Stimulated activated CD4-positive, alpha-beta T cell treated with anti-CD3 and anti-CD28 coated beads, Interleukin-12 subunit alpha, Interleukin-12 subunit beta, amount 100 ng/mL, for 48 hours (primary cell): ENCODE measurements around the gene BLOC1S6.

ENCODE experiments used
- DNase-seq, 3 donors: peaks; one replicate each; pipeline ENCODE4 v3.0.0-alpha.2; 2020; ENCODE audit warnings: low read depth in 2 of 3, low spot score in 1 of 3

BLOC1S6 gene, protein sequence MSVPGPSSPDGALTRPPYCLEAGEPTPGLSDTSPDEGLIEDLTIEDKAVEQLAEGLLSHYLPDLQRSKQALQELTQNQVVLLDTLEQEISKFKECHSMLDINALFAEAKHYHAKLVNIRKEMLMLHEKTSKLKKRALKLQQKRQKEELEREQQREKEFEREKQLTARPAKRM

GRCh38 chr15:45587095-45587862 lies at the start of gene BLOC1S6:
BLOC1S6 (plus strand) TSS chr15:45587379; CDS start chr15:45587444, 65 bp downstream.
- DNase-seq: peak; percentile 77 to 81 (median 80)

DNA sequence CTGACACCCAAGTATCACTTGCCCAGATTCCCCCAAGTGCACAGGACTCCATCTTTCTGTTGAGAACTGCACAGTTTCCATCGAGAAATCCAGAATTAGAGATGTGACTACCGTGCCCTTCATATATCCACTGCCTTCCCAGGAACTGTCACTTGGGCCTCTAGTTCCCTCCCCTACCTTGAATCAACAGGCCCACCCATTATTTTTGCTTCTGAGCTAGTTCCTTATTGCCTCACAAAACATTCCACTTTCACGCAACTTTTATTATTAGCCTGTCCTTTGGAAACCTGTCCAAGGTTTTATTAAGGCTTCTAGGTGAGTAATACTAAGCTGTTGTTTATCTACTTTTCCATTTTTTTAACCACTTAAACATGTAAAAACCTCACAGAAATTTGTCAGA lies 47.5 kb upstream of the BLOC1S6 start:
- DNase-seq: no peak

GRCh38 chr15:45540531-45540930 lies 46.6 kb upstream of the BLOC1S6 start:
- no peak for DNase-seq

- DNase-seq: no peak
These were observed 44.1 kb upstream of the BLOC1S6 start for GRCh38 chr15:45543051-45543450.

DNA sequence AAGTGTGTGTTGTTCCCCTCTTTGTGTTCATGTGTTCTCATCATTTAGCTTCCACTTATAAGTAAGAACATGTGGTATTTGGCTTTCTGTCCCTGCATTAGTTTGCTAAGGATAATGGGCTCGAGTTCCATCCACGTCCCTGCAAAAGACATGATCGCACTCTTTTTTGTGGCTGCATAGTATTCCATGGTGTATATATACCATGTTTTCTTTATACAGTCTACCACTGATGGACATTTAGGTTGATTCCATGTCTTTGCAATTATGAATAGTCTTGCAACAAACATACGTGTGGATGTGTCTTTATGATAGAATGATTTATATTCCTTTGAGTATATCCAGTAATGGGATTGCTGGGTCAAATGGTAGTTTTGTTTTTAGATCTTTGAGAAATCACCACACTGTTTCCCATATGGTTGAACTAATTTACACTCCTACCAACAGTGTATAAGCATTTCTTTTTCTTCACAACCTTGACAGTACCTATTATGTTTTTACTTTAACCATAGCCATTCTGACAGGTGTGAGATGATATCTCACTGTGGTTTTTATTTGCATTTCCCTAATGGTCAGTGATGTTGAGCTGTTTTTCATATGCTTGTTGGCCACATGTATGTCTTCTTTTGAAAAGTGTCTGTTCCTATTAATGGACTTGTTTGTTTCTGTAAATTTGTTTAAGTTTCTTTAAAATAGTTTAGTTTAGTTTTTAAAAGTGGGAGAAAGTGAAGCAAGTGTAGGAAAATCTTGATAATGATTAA lies 42.7 kb upstream of the BLOC1S6 start:
- DNase-seq: no peak

DNA sequence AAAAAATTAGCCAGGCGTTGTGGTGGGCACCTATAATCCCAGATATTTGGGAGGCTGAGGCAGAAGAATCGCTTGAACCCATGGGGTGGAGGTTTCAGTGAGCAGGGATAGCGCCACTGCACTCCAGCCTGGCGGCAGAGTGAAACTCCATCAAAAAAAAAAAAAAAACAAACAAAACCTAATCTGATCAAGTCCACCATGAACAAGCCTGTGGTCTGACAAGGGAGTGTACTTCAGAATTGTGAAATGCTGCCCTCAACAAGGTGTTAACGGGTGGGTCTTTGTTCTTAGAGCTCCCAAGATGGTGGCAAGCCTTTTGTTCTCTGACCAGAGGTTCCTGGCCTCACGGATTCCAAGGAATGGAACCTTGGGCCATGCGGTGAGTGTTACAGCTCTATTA lies 40.4 kb upstream of the BLOC1S6 start:
- DNase-seq: no peak

DNA sequence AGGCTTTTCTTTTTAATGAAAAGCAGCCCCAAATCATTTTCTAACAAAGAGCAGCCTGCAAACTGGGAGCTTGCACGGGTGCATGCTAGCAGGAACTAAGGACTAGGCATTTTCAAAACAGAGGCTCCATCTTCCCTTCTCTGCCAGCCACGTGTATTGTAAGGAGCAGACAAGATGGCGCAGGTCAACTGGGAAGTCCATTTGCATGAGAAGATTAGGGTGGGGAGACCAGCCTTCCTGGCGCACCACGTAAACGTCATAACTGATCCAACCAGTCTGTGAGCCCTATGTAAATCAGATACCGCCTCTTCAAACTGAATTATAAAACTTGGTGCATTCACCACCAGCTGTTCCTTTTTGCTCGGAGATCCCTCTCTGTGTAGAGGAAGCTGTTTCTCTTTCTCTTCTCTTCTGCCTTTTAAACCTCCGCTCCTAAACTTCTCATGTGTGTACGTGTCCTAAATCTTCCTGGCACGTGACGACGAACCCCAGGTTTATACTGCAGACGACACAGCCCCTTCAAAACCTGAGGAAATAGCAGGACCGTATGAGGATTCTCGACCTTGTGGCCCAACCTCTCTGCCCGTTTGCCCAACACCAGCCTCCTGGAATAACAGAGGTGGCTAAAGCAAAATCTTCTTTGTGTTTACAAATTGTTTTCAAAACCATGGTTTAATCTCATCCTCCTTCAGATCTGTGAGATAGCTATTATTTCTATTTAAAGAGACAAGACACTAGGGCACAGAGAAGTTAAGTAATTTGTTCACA lies 38.2 kb upstream of the BLOC1S6 start:
- no peak for DNase-seq

- no peak for DNase-seq
These were observed 37.5 kb upstream of the BLOC1S6 start for GRCh38 chr15:45549541-45550220.

DNA sequence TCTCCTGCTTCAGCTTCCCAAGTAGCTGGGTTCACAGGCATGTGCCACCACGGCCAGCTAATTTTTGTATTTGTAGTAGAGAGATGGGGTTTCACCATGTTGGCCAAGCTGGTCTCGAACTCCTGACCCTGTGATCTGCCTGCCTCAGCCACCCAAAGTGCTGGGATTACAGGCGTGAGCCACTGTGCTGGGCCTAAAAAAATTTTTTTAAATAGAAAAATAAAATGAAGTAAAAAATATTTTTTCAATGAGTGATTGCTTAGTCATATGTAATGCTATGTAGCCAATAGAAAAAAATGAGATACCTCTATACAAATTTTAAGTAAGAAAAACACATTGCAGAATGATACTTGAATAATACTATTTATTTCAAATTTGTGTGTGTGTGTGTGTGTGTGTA lies 36.7 kb upstream of the BLOC1S6 start:
- DNase-seq: no peak

DNA sequence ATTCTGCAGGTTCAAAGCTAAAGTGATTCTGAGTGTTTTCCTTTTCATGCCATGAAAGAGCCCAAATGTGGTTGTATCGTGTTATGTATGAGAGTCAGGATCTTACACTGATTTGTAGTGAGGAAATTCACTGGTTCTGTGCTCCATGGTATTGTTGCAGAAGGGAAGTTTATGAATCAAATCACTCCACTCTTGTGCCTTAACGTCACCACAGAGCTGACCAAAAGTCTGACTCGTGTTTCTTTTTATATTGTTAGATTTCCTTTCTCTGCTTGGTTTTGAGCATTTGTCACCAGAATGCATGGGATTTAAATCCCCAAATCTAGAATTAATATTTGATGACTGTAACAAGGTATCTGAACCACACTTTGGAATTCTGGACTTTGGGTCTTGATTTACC lies 35.5 kb upstream of the BLOC1S6 start:
- DNase-seq: no peak

- DNase-seq: no peak
These were observed 31.1 kb upstream of the BLOC1S6 start for GRCh38 chr15:45555934-45556608.

DNA sequence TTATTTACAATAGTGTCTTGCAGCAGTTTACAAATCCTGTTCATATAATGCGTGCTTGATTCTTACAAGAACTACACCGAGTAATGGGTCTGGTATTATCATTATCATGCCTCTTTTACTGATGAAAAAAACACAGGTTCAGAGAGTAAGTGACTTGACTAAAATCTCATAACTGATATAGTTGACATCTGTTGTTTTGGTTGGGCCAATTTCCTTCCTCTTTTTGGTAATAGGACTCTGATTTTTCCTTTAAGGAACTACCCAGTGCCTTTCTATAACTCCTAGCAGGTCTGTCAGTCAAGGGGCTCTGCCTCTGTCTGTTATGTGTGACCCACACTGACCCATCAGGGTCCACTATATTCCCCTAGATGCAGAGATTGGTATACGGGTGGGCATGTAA lies 14.6 kb upstream of the BLOC1S6 start:
- no peak for DNase-seq

- DNase-seq: no peak
These were observed 13.1 kb upstream of the BLOC1S6 start for GRCh38 chr15:45573961-45574629.

- no peak for DNase-seq
These were observed 5.3 kb upstream of the BLOC1S6 start for GRCh38 chr15:45581919-45582318.

- DNase-seq: peak in 1 of 3 donors; percentile 8
These were observed 3.2 kb upstream of the BLOC1S6 start for GRCh38 chr15:45583731-45584639.

GRCh38 chr15:45585069-45585791 lies 1.9 kb upstream of the BLOC1S6 start:
- no peak for DNase-seq

DNA sequence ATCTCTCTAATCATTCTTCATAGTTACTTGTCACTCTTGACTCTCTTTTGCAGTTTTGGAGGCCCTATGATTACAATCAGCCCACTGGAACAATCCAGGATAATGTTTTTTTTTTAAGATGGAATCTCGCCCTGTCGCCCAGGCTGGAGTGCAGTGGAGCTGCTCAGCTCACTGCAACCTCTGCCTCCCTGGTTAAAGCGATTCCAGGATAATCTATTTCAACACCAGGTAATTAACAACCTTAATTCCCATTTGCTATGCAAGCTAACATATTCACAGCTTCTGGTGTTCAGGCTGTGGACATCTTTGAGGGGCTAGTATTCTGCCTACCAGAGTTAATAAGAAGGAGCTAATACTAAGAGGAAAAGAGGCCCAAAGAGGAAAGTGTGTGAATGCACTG lies 1.1 kb upstream of the BLOC1S6 start:
- DNase-seq: no peak

GRCh38 chr15:45586601-45587094 lies 531 bp upstream of the BLOC1S6 start:
- DNase-seq: no peak
